ENCODE data around the gene TAF11L14. TPM values are rescaled to one million over a fixed set of nuclear protein-coding genes. Genes with fewer than 3 reads are reported as not detected.

The TAF11L14 gene
- total and polyA plus RNA-seq, 9 of the 15 experiments (the other 6 are each of a cell fraction or from before 2014, with no cell fraction given) = not detected

DNA sequence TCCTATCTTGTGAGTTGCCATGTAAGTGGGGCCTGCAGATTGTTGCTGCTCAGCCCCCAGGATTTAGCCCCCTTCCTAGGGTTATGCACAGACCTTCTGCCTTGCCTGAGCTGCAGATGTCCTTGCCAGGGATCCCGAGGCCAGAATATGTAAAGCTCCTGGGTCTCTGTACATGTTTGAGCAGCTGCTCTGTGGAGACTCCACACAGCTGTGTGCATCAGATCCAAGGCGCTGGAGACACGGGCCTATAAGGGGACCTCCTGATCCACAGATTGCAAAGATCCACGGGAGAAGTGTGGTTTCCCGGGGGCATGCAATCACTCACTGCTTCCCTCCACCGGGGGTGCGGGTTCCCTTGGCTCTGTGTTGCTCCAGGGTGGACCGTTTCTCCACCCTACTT lies 28.9 kb downstream of the TAF11L14 start:
- ATAC-seq = no peak
- no peak for TF ChIP-seq FOXP1 (CRISPR knock-in tag; IDR thresholded peaks at IDR 0.05)
- TF ChIP-seq, protein P1, sequence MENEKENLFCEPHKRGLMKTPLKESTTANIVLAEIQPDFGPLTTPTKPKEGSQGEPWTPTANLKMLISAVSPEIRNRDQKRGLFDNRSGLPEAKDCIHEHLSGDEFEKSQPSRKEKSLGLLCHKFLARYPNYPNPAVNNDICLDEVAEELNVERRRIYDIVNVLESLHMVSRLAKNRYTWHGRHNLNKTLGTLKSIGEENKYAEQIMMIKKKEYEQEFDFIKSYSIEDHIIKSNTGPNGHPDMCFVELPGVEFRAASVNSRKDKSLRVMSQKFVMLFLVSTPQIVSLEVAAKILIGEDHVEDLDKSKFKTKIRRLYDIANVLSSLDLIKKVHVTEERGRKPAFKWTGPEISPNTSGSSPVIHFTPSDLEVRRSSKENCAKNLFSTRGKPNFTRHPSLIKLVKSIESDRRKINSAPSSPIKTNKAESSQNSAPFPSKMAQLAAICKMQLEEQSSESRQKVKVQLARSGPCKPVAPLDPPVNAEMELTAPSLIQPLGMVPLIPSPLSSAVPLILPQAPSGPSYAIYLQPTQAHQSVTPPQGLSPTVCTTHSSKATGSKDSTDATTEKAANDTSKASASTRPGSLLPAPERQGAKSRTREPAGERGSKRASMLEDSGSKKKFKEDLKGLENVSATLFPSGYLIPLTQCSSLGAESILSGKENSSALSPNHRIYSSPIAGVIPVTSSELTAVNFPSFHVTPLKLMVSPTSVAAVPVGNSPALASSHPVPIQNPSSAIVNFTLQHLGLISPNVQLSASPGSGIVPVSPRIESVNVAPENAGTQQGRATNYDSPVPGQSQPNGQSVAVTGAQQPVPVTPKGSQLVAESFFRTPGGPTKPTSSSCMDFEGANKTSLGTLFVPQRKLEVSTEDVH (IDR thresholded peaks at IDR 0.05; ENCODE audit: low read depth, partially characterized antibody) = no peak
- no peak for TF ChIP-seq PHF20 (IDR thresholded peaks at IDR 0.05; ENCODE audit: partially characterized antibody)
- TF ChIP-seq, protein P2, sequence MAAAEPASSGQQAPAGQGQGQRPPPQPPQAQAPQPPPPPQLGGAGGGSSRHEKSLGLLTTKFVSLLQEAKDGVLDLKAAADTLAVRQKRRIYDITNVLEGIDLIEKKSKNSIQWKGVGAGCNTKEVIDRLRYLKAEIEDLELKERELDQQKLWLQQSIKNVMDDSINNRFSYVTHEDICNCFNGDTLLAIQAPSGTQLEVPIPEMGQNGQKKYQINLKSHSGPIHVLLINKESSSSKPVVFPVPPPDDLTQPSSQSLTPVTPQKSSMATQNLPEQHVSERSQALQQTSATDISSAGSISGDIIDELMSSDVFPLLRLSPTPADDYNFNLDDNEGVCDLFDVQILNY (CRISPR knock-in tag; IDR thresholded peaks at IDR 0.05) = no peak
- no peak for TF ChIP-seq ZNF239 (CRISPR knock-in tag; IDR thresholded peaks at IDR 0.05)
- no peak for TF ChIP-seq ZMIZ1 (IDR thresholded peaks at IDR 0.05; ENCODE audit: low read depth in 2 of 2, low read length in 2 of 2)
- no peak for TF ChIP-seq ZNF444 (CRISPR knock-in tag; IDR thresholded peaks at IDR 0.05)
- TF ChIP-seq, protein P3, sequence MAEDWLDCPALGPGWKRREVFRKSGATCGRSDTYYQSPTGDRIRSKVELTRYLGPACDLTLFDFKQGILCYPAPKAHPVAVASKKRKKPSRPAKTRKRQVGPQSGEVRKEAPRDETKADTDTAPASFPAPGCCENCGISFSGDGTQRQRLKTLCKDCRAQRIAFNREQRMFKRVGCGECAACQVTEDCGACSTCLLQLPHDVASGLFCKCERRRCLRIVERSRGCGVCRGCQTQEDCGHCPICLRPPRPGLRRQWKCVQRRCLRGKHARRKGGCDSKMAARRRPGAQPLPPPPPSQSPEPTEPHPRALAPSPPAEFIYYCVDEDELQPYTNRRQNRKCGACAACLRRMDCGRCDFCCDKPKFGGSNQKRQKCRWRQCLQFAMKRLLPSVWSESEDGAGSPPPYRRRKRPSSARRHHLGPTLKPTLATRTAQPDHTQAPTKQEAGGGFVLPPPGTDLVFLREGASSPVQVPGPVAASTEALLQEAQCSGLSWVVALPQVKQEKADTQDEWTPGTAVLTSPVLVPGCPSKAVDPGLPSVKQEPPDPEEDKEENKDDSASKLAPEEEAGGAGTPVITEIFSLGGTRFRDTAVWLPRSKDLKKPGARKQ (CRISPR knock-in tag; IDR thresholded peaks at IDR 0.05) = no peak
- TF ChIP-seq, protein P4, sequence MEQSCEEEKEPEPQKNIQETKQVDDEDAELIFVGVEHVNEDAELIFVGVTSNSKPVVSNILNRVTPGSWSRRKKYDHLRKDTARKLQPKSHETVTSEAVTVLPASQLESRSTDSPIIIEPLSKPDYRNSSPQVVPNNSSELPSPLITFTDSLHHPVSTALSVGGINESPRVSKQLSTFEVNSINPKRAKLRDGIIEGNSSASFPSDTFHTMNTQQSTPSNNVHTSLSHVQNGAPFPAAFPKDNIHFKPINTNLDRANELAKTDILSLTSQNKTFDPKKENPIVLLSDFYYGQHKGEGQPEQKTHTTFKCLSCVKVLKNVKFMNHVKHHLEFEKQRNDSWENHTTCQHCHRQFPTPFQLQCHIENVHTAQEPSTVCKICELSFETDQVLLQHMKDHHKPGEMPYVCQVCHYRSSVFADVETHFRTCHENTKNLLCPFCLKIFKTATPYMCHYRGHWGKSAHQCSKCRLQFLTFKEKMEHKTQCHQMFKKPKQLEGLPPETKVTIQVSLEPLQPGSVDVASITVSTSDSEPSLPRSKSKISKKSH (CRISPR knock-in tag; IDR thresholded peaks at IDR 0.05) = no peak
- TF ChIP-seq FUS (optimal IDR thresholded peaks at IDR 0.05; ENCODE audit: low read depth, low read length) = no peak

More for the DNA sequence above, 28.9 kb downstream of the TAF11L14 start:
- Histone ChIP-seq H3K27me3 (ENCODE audit: control insufficient read depth in 2 of 2, insufficient read depth in 2 of 2, low read length in 2 of 2) (no peaks in the 10 kb centered on the region), H3K27ac (ENCODE audit: extremely low read depth, low read depth, low read length) (no peak overlapping the region), H3K36me3 (ENCODE audit: control insufficient read depth, insufficient read depth, low read length) (no peaks in the 10 kb centered on the region), H3K4me1 (replicated peaks in 1 of 2; ENCODE audit: control insufficient read depth in 2 of 2, insufficient read depth in 2 of 2, low read length in 2 of 2) (no peaks in the 10 kb centered on the region), H3K9ac (ENCODE audit: insufficient read depth in 1 of 2, low read depth in 2 of 2, low read length in 2 of 2) (no peak overlapping the region), H3K9me1 (ENCODE audit: control insufficient read depth, insufficient read depth, low read length) (no peaks in the 10 kb centered on the region), H2AFZ (ENCODE audit: low read depth, low read length) (no peak overlapping the region), H3K79me2 (ENCODE audit: control insufficient read depth, insufficient read depth, low read length) (no peaks in the 10 kb centered on the region), H4K20me1 (replicated peaks; ENCODE audit: control insufficient read depth, insufficient read depth, low read length) (no peaks in the 10 kb centered on the region), H3K4me3 (no peak overlapping the region), H3K9me3 (replicated peaks; ENCODE audit: control insufficient read depth, insufficient read depth, low read depth, low read length) (no peaks in the 10 kb centered on the region), H3K4me2 (ENCODE audit: insufficient read depth, low read length) (no peak overlapping the region)
- FAIRE-seq (no peak), DNase-seq (ENCODE audit: extremely low read depth in 1 of 4, low spot score in 3 of 4) (no peak)
- ChIA-PET POLR2A (no interaction called here), CTCF (ENCODE audit: low intra/inter-chr PET ratio) (no interaction called here)
- in situ Hi-C loops (cut with MboI) = no loop called here
- WGBS (ENCODE audit: insufficient coverage, low coverage, missing lambda C conversion rate) = 2% methylated on average over 8 of the region's 8 CpGs
- BruUV-seq (replicated peaks) = no TSS peak
- intact Hi-C loops (cut with micrococcal nuclease) = no loop called here

All from K562 (cell line).